Suppressor macrophage treated with lipopolysaccharide for 1 hour (primary cell): ENCODE results near the gene YLPM1.

Source experiments
- DNase-seq, 3 donors: peaks; one replicate each; pipeline ENCODE4 v3.0.0-alpha.2; 2020 to 2022

The YLPM1 gene

GRCh38 chr14:74793506-74794155, 30.5 kb downstream of the YLPM1 start:
- peak in 2 of 3 donors; percentile 13 to 17 for DNase-seq

DNA sequence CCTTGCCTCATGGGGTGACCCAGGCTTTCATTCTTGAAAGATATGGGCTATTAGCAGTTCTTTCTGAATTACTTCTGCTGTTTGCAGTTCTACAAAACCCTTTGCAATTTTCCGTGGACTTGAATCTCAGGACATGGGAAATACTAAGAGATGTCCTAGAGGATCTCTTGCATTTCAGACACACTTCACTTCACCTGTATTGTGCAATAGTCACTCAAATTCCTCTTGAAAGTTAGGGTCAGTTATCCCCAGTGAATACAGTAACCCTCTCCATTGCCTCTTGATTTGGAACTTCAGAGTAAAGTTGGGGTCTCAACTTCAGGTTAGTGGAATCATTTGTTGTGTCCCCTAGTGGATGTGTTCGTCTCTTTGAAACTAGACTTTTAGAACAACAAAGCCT, 31.8 kb downstream of the YLPM1 start:
- no peak for DNase-seq

DNA sequence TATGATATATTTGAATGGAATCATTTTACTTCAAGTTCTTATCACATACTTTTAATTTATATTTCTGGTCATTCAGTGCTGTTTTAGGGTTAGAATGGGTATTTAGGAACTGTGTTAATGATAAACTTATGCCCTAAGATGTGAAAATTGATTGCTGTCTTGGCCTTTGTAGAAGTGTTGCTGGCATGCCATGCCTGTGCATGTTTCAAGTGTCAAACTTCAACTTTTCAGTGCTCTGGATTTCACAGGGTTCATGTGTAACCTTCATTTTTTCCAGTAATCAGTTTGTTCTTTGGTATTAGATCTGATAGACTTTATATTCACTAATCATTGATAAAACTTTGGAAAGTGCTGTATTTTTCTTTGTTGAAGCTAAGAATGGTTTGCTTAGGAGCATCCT, 36.6 kb downstream of the YLPM1 start:
- no peak for DNase-seq

- no peak for DNase-seq
These were observed 37.7 kb downstream of the YLPM1 start for GRCh38 chr14:74800780-74801179.

DNA sequence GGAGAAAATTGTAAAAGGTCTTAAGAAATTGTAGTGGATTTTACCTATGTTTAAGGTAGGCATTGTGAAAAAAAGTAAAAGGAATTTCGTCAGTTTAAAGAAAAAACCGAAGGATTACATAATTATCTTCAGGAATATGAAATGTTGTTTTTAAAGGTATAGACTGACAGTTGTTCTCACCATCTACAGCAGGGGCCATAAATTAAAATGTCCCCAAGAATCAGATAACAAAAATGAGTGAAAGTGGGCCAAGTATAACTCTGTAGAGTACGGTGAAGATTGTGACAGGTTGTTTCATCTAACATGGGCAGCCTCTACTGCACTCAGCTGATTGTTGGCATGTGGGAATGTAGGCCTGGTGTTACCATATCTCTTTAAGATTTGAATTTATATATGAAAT, 38.3 kb downstream of the YLPM1 start:
- DNase-seq, result no peak

- DNase-seq, result peak in 2 of 3 donors; percentile 11 to 17
These were observed 41.2 kb downstream of the YLPM1 start for GRCh38 chr14:74804219-74804825.

GRCh38 chr14:74807853-74808545, 44.9 kb downstream of the YLPM1 start:
- no peak for DNase-seq

DNA sequence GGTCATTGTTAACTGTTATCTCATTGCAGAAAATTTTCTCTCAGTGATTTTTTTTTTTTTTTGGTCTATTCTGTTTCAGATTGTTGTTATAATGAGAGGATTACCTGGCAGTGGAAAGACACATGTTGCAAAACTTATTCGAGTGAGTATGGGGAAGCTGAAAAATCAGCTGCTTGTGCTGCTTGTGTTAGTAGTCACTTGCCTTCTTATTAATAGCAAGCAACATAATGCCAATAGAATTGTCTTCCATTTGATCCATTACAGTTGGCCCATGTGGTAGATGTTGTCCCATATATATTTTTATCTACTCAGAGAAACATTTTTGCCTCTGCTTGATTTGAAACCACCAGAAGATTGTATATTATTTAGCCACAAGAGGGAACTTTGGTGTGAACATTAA, 53.0 kb downstream of the YLPM1 start:
- DNase-seq, result no peak

GRCh38 chr14:74820288-74820687, 57.2 kb downstream of the YLPM1 start:
- no peak for DNase-seq

DNA sequence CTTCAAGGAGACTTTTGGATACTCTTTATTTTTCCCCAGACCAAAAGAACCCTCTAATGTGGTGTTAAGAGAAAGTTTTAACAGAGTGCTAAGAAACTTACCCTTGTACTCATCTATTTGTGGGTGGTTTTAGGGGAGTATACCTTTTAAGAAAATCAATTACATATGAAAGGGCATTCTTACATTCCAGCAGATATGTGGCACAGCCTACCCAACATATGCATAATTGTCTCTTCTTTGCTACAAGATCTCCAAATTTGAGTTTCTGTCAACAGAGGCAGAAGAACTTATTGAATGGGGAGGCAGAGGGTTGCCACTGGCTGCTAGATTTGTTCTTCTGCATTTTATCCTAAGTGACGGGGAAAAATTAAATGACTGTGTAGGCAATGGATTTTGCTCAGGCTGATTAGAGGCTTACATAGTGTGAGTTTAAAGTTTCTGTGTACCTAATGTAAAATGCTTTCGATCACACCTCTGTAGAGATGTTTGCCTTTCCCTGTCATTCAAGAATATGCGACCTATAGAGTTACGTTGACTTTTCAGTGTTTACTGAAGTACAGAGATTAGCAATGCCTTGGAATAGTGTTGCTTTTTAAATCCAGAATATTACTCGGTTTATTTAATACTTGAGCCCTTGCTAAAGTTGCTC, 58.3 kb downstream of the YLPM1 start:
- DNase-seq, result no peak

DNA sequence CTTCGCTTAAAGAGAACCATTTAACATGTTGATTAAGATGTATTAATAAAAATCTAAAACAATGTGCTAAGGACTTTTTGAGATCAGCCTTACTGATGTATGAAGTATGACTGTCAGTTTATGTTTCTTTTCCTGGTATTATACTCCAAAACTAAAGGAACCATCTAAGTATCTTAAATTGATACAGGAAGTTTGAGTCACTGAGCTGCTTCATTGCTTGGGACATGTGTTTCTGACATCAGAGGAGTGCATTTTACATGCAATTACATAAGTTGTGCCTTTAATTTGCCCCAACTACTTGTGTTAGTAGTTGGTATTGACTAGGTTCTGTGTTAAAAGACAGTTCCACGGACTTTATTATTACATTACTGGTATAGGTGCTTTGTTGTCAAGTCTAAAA, 61.9 kb downstream of the YLPM1 start:
- peak; percentile 64 to 82 (median 81) for DNase-seq

DNA sequence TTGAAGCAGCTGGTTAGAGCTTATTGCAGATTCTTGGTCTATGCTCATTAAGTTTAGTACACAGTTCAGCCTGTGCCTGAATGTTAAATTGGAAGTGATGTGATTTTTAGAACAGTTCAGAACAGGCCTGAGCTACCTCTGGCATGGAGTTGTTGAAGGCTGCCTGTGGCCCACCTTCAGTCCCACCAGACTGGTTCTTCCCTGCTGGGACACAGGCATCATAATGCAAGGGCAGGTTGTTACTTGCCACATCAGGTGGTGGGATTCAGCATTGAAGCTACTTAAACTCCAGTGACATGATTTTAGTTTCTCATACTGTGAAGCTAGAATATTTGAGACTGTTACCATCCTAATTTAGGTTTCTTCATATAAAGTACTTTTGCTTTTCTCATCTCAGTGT, 63.5 kb downstream of the YLPM1 start:
- DNase-seq, result no peak

DNA sequence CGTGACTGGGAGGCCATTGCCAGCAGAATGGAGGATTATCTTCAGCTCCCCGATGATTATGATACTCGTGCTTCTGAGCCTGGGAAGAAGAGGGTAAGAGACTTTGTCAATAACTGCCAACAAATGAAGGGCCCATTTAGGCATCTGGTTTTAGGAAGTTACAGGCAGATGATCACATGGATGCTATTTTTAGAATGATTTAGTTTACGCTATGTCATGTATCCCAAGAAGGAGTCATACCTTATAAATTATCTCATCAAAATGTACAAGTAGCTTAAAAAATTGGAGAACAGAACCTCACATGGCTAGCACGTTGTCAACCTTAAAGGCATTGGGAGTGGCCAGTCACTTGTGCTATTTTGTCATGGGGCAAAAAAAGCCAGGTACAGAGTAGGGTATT, 66.1 kb downstream of the YLPM1 start:
- DNase-seq, result peak; percentile 38 to 67 (median 59)

- no peak for DNase-seq
These were observed 69.7 kb downstream of the YLPM1 start for GRCh38 chr14:74832849-74833248.

DNA sequence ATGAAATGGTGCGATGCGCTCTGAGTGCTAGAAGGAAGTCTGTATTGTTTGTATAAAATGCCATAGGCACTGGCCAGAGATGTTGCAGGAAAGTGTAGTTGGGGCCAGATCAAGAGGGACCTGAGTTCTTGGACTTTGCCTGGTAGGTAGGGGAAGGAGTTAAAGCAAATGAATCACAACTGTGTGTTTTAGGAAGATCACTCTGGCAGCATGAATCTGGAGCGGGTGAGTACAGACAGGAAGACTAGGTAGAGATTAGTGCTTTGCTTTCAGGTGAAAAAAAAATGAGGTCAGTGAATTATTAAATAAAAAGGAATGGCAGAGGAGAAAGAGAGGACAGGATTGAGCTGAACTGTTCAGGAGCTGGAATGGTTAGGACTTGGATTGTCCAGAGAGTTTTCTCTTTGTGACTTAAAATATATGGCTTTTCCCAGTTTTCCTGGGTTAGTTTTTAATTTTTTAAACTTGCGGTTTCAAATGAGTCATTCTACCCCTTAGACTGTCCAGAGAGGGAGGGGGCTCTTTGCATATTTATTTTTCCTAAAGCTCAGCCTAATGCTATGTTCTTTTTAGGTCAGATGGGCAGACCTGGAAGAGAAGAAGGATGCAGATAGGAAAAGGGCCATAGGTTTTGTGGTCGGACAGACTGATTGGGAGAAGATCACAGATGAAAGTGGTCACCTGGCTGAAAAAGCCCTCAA, 71.7 kb downstream of the YLPM1 start:
- no peak for DNase-seq

GRCh38 chr14:74835645-74836250, 72.6 kb downstream of the YLPM1 start:
- no peak for DNase-seq

DNA sequence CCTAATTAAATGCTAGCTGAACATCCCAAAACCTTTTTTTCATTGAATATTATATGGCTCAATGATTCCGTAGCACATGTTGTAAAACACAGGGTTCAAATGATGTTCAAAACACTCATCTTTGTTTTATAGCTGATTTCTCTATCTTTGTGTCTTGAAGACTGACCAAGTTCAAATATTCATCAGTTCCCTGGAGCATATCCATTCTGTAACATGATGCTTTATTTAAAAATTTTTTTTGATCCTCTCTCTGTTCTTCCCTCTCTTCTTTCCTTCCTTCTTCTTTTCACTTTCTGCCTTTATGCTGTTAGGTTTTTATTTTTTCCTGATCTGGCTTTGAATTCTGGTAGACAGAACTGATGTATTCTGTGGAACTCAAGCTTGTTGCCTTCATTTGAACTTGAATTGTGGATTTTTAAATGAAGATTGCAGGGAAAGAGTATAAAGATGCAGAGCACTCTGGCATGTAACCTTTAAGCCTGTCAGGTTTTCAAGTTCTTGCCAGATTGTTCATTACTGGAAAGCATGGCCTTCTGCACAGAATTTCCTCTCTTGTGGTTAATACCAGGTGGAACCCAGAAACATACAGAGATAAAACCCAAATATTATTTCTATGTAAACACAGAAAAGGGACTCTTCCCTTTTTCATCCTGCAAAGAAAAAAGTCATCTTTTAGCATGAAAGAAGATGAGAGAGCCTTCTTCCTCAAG, 73.3 kb downstream of the YLPM1 start:
- DNase-seq, result no peak

GRCh38 chr14:74838166-74838565, 75.0 kb downstream of the YLPM1 start:
- peak; percentile 18 to 52 (median 35) for DNase-seq

DNA sequence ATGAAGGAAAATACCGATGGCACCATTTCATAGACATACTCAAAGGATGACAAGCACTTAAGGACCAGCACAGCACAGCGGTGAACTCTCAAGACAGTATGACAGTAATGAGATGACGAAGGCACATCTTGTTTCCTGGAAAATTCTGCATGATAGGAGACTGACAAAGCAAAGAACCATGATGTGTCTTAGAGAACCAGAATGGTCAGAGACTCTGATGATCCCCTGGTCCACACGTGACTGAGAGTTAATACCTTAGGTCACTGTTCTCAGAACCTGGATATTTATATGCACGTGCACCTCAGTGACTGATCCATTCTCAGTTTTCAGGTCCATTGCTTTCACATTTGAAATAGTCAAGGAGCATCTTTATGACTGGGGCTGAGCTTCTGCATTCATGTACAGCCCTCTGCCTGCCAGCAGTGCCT, 77.5 kb downstream of the YLPM1 start:
- no peak for DNase-seq

DNA sequence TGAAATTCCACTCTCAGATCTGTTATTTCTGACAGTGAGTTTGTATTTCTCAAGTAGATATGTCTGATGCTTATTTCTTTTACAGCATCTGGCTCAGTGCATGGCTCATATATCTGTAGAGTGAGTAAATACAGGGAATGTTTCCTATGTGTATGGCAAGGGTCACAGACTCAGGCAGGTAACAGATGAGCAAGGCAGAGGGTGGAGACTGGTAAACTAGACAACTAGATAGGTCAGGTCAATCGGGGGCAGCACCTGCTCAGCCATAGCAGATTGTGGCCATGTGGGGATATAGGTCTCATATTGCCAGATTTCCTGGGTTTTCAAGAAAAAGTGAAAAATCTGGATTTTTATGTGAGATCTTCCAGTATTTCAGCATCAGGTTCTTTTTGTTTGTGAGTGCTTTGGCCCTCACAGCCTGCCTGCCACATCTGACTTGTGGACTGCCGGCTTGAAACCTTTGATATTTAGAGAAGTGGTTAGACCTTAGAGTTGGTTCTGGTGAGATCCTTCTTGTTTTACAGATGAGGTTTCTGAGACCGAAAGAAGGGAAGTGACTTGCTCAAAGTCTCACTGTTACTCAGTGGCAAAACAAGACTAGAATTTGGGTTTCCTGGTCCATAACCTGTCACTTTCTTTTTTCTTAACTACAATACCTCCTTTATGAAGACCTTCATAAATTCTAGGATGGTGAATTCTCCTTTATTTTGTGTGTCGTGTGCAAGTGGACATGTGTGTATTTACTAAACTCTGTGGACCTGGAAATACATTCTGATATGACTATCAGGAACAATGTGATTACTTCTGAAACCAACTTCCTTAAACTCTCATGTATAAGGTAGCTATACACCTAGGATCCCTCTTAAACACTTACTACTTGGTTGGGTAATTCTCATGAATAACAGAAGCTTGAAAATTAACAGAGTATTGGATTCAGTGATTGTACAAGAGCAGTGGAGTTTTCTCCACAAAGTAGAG, 78.4 kb downstream of the YLPM1 start:
- DNase-seq, result peak; percentile 52 to 71 (median 61)

DNA sequence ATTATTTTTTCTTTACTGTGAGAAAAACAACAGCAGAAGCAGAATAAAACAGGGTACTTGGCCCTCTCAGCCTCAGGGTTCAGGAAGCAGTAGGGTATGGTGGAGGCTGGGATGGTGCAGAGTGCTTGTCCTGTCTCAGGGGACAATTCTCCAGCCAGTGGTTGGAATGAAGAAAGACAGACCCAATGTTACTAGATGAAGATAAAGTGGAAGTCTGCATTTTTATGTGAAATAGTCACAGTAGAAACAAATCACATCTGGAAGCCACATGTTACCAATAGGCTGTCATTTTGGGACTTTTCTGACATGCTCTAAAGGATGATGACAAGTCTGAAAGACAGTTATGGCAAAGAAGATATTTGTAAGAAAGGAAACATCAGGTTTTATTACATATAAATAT, 80.5 kb downstream of the YLPM1 start:
- DNase-seq, result no peak
